GM12878 (cell line): ENCODE results near the gene NOP16. TPM values are rescaled to one million over a fixed set of nuclear protein-coding genes. Genes with fewer than 3 reads are reported as not detected.

Experiments used
- ATF3 ChIP-seq: IDR thresholded peaks from 2 replicates; pipeline ENCODE4 v1.6.1; 2011; ENCODE audit warnings: low read depth, mild to moderate bottlenecking, low read length, moderate library complexity, borderline replicate concordance; ENCODE audit errors: extremely low read depth
- CREB1 ChIP-seq: IDR thresholded peaks from 2 replicates; pipeline ENCODE4 v1.6.1; 2012; ENCODE audit warnings: low read depth, mild to moderate bottlenecking, inconsistent platforms
- E2F8 ChIP-seq: fragments of 450-650 bp; IDR thresholded peaks from 2 replicates; pipeline ENCODE4 v1.6.1; 2018; ENCODE audit warnings: mild to moderate bottlenecking, low read depth, moderate library complexity; ENCODE audit not compliant: partially characterized antibody
- HDGF ChIP-seq: fragments of 450-650 bp; IDR thresholded peaks from 2 replicates; pipeline ENCODE4 v1.6.1; 2016; ENCODE audit warnings: antibody characterized with exemption
- JUND ChIP-seq: IDR thresholded peaks from 2 replicates; pipeline ENCODE4 v1.6.1; 2012; ENCODE audit warnings: low read depth, mild to moderate bottlenecking, low read length, improper control_type of control experiment, moderate library complexity
- KAT2A ChIP-seq: conservative IDR thresholded peaks from 2 replicates; pipeline ENCODE4 v1.6.1; 2011; ENCODE audit warnings: low read depth, low read length; ENCODE audit not compliant: control insufficient read depth
- MEF2A ChIP-seq: IDR thresholded peaks from 2 replicates; pipeline ENCODE4 v1.6.1; 2011; ENCODE audit warnings: low read depth, mild to moderate bottlenecking, low read length, moderate library complexity; ENCODE audit not compliant: insufficient read depth
- NR2C2 ChIP-seq: IDR thresholded peaks from 2 replicates; pipeline ENCODE4 v1.6.1; 2011; ENCODE audit warnings: borderline replicate concordance, low read depth; ENCODE audit not compliant: control insufficient read depth, insufficient read length
- NRF1 ChIP-seq: conservative IDR thresholded peaks from 2 replicates; pipeline ENCODE4 v1.6.1; 2011; ENCODE audit warnings: mild to moderate bottlenecking, low read depth, low read length, improper control_type of control experiment
- POLR2AphosphoS5 ChIP-seq: IDR thresholded peaks from 2 replicates; pipeline ENCODE4 v1.6.1; 2011; ENCODE audit warnings: mild to moderate bottlenecking, low read length, inconsistent platforms
- RELA ChIP-seq: fragments of 450-650 bp; IDR thresholded peaks from 2 replicates; pipeline ENCODE4 v1.8.0; 2014; ENCODE audit warnings: borderline replicate concordance; ENCODE audit not compliant: partially characterized antibody
- REST ChIP-seq: IDR thresholded peaks from 2 replicates; pipeline ENCODE4 v1.6.1; 2012; ENCODE audit warnings: mild to moderate bottlenecking, low read depth, low read length
- SRF ChIP-seq, 2 experiments: IDR thresholded peaks; 2 replicates each; pipeline ENCODE4 v1.6.1; 2011; ENCODE audit warnings: low read depth in 2 of 2, low read length in 2 of 2, mild to moderate bottlenecking in 1 of 2, moderate library complexity in 1 of 2
- STAT3 ChIP-seq: IDR thresholded peaks from 2 replicates; pipeline ENCODE4 v1.6.1; 2011; ENCODE audit warnings: low read depth, low read length, improper control_type of control experiment
- ZNF207 ChIP-seq: fragments of 450-650 bp; IDR thresholded peaks from 2 replicates; pipeline ENCODE4 v1.6.1; 2014; ENCODE audit warnings: antibody characterized with exemption, mild to moderate bottlenecking, borderline replicate concordance
- ZZZ3 ChIP-seq: IDR thresholded peaks from 2 replicates; pipeline ENCODE4 v1.6.1; 2011; ENCODE audit warnings: low read depth; ENCODE audit not compliant: control insufficient read depth, insufficient read length
- polyA plus RNA-seq, 11 experiments: library from polyadenylated mRNA; depleted of rRNA in 4 of 11; unstranded in 6 of 11; stranded (reverse) in 5 of 11; fragments of >200 nt; fragmentation: Nextera tagmentation in 4 of 11; fragmentation: Illumina TruSeq in 1 of 11; extraction: Ambion mirVana in 4 of 11; extraction: Trizol in 1 of 11; gene quantifications; 1 replicate in 1 of 11; 2 replicates in 10 of 11; pipeline versions ENCODE4 v1.2.1 to v1.2.3, GENCODE V29; 2011 to 2016; ENCODE audit warnings: inconsistent platforms in 2 of 11, missing spikeins in 2 of 11, low read depth in 1 of 11
- total RNA-seq, 4 experiments: library from RNA; depleted of rRNA in 3 of 4; stranded (reverse); fragments of >200 nt in 3 of 4; fragmentation: Illumina TruSeq in 1 of 4; extraction: Trizol in 1 of 4; gene quantifications; 2 replicates each; pipeline versions ENCODE4 v1.2.1 to v1.2.3, GENCODE V29; 2013 to 2021
- TF ChIP-seq, protein P1 (sequence below): fragments of 450-650 bp; IDR thresholded peaks from 2 replicates; pipeline ENCODE4 v1.6.1; 2017; ENCODE audit warnings: antibody characterized with exemption, mild to moderate bottlenecking, moderate library complexity

NOP16 gene
- total and polyA plus RNA-seq, 10 of the 15 experiments (the other 5 are each of a cell fraction or from before 2014, with no cell fraction given), result 50.3 to 276 (median 116) TPM

DNA sequence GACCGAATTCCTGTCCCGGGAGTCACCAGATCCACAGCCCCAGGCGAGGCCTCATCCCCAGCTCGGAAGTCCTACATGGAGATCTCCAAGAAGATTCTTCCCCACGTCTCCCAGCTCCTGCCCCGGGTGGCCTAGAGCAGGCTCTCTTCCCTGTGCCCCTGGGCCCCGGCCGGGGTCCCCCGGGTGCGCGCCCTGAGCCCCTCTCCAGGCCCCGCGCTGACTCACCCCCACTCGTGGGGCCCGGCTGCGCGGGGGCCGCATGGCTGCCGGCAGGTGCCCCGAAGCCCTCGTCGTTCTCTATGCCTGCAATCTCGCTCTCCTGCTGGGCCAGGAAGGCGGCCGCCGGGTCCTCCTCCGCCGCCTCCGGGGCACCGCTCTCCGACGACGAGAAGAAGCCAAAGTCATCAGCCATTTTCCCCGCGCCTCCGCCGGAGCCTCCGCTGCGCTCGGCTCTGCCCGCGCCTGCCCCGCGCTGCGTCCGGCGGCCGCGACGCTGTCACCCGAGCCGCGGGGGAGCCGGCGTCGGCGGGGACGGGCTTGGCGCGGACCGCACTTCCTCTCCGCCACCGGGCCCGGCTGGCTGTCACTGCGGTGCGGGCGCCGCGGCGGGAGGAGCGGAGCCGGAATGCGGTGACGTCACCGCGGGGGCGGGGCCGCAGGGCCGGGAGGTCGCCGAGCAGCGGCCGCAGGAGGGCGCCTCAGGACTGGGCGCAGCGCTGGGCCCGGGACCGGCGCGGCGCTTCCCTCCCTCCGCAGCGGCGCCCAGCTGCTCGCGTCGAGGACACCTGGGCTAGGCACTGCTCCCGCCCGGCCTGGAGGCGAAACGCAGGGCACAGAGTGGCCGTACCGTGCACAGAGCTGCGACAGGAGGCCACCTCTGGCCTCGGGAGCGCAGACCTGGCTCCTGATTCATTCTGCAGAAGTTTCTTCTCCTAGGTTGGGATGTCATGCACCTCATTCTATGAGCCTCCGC is 27.8 kb upstream of the NOP16 start, which contains the start of gene CLTB (continued):
- TF ChIP-seq REST, result no peak
- no peak for TF ChIP-seq E2F8
- peak; percentile 61; the same call in 1 of the 2 replicates for TF ChIP-seq MEF2A
- TF ChIP-seq RELA, result peak; percentile 80
- no peak for TF ChIP-seq ZZZ3
- no peak for TF ChIP-seq HDGF
- no peak for TF ChIP-seq SRF (IDR thresholded peaks at IDR 0.05; ENCODE audit: low read depth in 2 of 2, low read length in 2 of 2)
- 0 out of 2 replicates have a peak, but pooled peaks have one; percentile 33 for TF ChIP-seq ZNF207
- no peak for TF ChIP-seq KAT2A
- peak; percentile 89 for TF ChIP-seq JUND
- TF ChIP-seq POLR2AphosphoS5, result peak; percentile 45; the same call in 1 of the 2 replicates
- no peak for TF ChIP-seq ATF3
- TF ChIP-seq NR2C2, result no peak
- TF ChIP-seq STAT3, result no peak
- TF ChIP-seq CREB1, result peak; percentile 72; the same call in 1 of the 2 replicates
- TF ChIP-seq, protein P1, sequence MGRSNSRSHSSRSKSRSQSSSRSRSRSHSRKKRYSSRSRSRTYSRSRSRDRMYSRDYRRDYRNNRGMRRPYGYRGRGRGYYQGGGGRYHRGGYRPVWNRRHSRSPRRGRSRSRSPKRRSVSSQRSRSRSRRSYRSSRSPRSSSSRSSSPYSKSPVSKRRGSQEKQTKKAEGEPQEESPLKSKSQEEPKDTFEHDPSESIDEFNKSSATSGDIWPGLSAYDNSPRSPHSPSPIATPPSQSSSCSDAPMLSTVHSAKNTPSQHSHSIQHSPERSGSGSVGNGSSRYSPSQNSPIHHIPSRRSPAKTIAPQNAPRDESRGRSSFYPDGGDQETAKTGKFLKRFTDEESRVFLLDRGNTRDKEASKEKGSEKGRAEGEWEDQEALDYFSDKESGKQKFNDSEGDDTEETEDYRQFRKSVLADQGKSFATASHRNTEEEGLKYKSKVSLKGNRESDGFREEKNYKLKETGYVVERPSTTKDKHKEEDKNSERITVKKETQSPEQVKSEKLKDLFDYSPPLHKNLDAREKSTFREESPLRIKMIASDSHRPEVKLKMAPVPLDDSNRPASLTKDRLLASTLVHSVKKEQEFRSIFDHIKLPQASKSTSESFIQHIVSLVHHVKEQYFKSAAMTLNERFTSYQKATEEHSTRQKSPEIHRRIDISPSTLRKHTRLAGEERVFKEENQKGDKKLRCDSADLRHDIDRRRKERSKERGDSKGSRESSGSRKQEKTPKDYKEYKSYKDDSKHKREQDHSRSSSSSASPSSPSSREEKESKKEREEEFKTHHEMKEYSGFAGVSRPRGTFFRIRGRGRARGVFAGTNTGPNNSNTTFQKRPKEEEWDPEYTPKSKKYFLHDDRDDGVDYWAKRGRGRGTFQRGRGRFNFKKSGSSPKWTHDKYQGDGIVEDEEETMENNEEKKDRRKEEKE, result 0 out of 2 replicates have a peak, but pooled peaks have one; percentile 63
- no peak for TF ChIP-seq NRF1
